HFFc6 (cell line): ENCODE data around the gene KRTAP12-2. TPM values are rescaled to one million over a fixed set of nuclear protein-coding genes. Genes with fewer than 3 reads are reported as not detected.
"Not testable (repeated sequence)": the region's sequence is repeated elsewhere in the genome, so short reads cannot be mapped to it uniquely, and the experiment has no call there.

Experiments
- DNase-seq: peaks from one replicate; pipeline ENCODE4 v3.0.0-alpha.2; 2018
- H3K27ac Mint-ChIP-seq: 2 replicates; pipeline ENCODE4 v1.8.0; 2020; ENCODE audit warnings: mild to moderate bottlenecking, mixed read lengths
- H3K27me3 Mint-ChIP-seq: 2 replicates; pipeline ENCODE4 v1.8.0; 2021; ENCODE audit warnings: mild to moderate bottlenecking, moderate library complexity, mixed read lengths; ENCODE audit not compliant: insufficient read depth
- H3K36me3 Mint-ChIP-seq: 2 replicates; pipeline ENCODE4 v1.8.0; 2021; ENCODE audit warnings: low read depth, mixed read lengths
- H3K4me1 Mint-ChIP-seq: 2 replicates; pipeline ENCODE4 v1.8.0; 2020; ENCODE audit warnings: low read depth, mixed read lengths
- H3K4me3 Mint-ChIP-seq: 2 replicates; pipeline ENCODE4 v1.8.0; 2020; ENCODE audit warnings: mild to moderate bottlenecking, moderate library complexity, mixed read lengths
- H3K9me3 Mint-ChIP-seq: 2 replicates; pipeline ENCODE4 v1.8.0; 2020; ENCODE audit warnings: mild to moderate bottlenecking, mixed read lengths
- total RNA-seq, 6 experiments: library from RNA; stranded (reverse); fragmentation: NEBNext Ultra II Directional; extraction: Animal tissue kit (Norgen Biotek cat#: 25700); gene quantifications; 2 replicates in 1 of 6; 3 replicates in 5 of 6; pipeline ENCODE4 v1.2.3, GENCODE V29; 2021
- TF ChIP-seq, protein P1 (sequence below): fragments of 200-600 bp; sonication (generic); IDR thresholded peaks from 2 replicates; pipeline ENCODE4 v1.5.0; 2021; ENCODE audit warnings: antibody characterized with exemption, mild to moderate bottlenecking

Gene KRTAP12-2
- total RNA-seq, 6 experiments from 2014 or later: not detected

DNA sequence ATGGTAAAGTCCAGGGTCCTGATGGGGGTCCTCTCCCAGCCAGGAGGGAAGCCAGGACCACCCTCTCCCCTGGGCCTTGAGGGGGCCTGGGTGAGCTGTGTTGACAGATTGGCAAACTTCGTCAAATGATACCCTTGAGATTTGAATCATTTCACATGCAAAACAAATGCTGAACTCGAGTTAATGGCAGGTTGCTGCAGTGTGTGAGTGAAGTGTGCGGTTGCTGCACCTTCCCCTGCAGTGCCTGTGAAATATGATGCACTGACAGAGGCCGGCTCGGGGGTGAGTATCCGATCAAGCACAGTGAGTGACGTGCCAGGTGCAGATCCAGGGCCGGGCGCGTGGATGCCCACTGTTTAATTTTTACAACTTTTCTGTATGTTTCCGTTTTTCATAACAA, 20.9 kb upstream of the KRTAP12-2 start:
- no peak overlapping the region for H3K27ac Mint-ChIP-seq
- no peaks in the 10 kb centered on the region for H3K36me3 Mint-ChIP-seq
- no peaks in the 10 kb centered on the region for H3K4me1 Mint-ChIP-seq
- no peak overlapping the region for H3K4me3 Mint-ChIP-seq
- TF ChIP-seq, protein P1, sequence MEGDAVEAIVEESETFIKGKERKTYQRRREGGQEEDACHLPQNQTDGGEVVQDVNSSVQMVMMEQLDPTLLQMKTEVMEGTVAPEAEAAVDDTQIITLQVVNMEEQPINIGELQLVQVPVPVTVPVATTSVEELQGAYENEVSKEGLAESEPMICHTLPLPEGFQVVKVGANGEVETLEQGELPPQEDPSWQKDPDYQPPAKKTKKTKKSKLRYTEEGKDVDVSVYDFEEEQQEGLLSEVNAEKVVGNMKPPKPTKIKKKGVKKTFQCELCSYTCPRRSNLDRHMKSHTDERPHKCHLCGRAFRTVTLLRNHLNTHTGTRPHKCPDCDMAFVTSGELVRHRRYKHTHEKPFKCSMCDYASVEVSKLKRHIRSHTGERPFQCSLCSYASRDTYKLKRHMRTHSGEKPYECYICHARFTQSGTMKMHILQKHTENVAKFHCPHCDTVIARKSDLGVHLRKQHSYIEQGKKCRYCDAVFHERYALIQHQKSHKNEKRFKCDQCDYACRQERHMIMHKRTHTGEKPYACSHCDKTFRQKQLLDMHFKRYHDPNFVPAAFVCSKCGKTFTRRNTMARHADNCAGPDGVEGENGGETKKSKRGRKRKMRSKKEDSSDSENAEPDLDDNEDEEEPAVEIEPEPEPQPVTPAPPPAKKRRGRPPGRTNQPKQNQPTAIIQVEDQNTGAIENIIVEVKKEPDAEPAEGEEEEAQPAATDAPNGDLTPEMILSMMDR: no peak
- H3K27me3 Mint-ChIP-seq: peaks cover 42% of the 10 kb centered on the region
- H3K9me3 Mint-ChIP-seq: peaks cover 4% of the 10 kb centered on the region; the same call in 1 of the 2 replicates
- DNase-seq: no peak

DNA sequence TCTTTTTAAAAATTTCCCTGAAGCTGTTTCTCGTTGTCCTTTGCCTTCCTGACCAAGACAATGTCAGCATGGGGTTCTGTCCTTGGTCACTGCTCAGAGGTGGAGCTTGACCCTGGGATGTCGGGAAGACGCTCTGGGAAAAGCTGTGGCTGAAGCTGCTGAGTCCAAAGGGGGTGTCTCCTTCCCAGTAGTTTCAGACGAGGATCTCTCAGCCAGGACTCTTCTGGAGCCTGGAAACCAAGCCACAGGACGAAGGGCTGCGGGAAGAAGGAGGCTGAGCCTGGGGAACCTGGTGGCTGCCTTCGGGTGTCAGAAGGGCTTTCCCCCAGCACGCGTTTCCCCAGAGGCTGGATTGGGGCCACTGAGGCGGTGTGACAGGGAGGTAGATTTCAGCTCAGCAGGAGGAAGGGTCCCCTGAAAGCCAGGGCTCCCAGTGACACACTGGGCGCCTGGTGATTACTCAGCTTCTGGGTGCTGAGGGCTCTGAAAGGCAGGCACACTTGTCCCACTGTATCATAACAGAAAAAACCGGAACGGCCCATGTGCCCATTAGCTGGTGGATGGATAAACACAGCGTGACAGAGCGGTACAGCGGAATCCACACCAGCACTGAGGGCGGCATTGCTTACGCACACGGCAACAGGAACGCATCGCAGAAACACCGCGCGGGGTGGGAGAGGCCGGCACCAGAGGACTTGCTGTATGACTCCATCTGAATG, 20.3 kb upstream of the KRTAP12-2 start:
- no peaks in the 10 kb centered on the region for H3K4me1 Mint-ChIP-seq
- H3K4me3 Mint-ChIP-seq: no peak overlapping the region
- TF ChIP-seq, protein P1: no peak
- H3K9me3 Mint-ChIP-seq: no peaks in the 10 kb centered on the region
- no peak overlapping the region for H3K27ac Mint-ChIP-seq
- H3K36me3 Mint-ChIP-seq: no peaks in the 10 kb centered on the region
- no peak for DNase-seq
- peaks cover 49% of the 10 kb centered on the region for H3K27me3 Mint-ChIP-seq

DNA sequence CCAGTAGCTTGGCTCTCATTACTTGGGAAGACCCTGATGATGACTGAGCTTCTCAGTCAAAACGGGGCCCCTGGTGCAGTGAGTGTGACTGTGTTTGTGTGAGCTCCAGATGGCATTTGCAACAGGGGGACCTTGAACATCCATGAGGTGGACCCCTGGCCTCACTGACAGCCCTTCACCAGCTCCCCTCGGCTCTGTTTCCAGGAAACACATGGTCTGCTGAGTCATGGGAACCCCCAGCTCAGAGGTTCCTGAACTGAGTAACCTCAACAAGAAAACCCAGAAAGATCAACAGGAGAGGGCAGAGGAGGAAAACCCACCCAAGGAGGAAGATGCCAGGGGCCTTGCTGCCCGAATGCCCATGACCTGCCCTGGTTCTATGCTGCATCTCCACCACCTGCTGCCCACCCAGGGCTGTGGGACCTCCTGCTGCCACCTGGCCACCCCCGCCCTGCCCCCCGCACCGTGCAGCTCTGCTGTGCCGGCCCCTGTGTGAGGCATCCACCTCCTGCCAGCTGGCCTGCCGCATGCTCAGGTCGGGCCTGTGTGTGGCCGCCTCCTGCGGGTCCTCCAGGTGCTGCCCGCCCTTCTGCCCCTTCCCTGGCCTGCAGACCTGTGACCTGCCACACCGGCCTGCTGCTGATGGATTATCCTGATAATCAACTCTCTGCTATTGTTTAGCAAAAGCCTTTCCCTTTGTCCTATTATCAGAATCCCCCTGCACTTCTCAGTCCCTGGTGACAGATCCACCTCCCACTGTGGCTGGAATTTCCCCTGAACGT, 19.5 kb upstream of the KRTAP12-2 start:
- Mint-ChIP-seq H3K27me3 (peaks cover 52% of the 10 kb centered on the region), H3K4me3 (no peak overlapping the region), H3K4me1 (no peaks in the 10 kb centered on the region), H3K27ac (no peak overlapping the region), H3K9me3 (no peaks in the 10 kb centered on the region), H3K36me3 (no peaks in the 10 kb centered on the region)
- TF ChIP-seq, protein P1: no peak
- no peak for DNase-seq

DNA sequence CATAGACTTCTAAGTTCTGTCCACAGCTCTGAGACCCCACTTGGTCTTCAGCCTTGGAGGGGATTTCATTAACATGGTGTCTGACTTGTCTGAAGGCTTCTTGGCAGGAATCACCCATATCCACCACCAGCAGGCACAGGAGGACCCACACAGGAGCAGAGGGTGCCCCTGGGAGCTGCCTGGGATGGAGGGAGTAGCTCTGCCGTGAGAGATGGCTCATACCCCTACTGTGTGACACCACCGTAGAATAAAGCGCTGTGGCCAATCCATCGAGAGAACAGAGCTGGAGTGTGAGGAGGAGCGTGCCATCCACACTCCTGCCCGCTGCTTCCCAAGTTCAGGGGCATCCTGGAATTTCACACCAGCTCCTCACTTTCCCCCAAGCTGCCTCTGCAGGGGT, 18.3 kb upstream of the KRTAP12-2 start:
- peaks cover 53% of the 10 kb centered on the region for H3K27me3 Mint-ChIP-seq
- not testable (repeated sequence) for H3K9me3 Mint-ChIP-seq, DNase-seq, H3K4me3 Mint-ChIP-seq, H3K36me3 Mint-ChIP-seq, H3K27ac Mint-ChIP-seq, H3K4me1 Mint-ChIP-seq

DNA sequence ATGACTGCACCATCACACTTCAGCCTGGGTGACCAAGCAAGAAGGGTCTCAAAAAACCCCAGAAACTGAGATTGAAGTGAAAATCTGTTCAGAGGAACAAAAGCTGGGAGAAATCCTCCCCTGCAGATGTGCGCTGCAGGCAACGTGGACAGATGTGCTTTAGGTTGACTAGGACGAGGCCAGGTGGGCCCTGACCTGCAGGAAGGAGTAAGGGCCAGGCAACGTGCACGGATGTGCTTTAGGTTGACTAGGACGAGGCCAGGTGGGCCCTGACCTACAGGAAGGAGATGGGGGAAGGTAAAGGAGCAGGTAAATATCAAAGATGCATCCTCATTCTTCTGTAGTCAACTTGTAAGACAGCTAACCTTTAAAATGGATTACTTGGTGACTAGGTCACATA, 17.8 kb upstream of the KRTAP12-2 start:
- no peak for DNase-seq
- H3K9me3 Mint-ChIP-seq: no peaks in the 10 kb centered on the region
- no peak overlapping the region for H3K4me3 Mint-ChIP-seq
- H3K27me3 Mint-ChIP-seq: peaks cover 53% of the 10 kb centered on the region
- no peaks in the 10 kb centered on the region for H3K36me3 Mint-ChIP-seq
- H3K4me1 Mint-ChIP-seq: no peaks in the 10 kb centered on the region
- no peak overlapping the region for H3K27ac Mint-ChIP-seq
- TF ChIP-seq, protein P1: no peak

- TF ChIP-seq, protein P1: no peak
- Mint-ChIP-seq H3K4me3 (no peak overlapping the region), H3K27ac (no peak overlapping the region), H3K9me3 (no peaks in the 10 kb centered on the region), H3K4me1 (no peaks in the 10 kb centered on the region), H3K27me3 (peaks cover 53% of the 10 kb centered on the region), H3K36me3 (no peaks in the 10 kb centered on the region)
- DNase-seq: no peak
These were observed 17.4 kb upstream of the KRTAP12-2 start for GRCh38 chr21:44684077-44684476.
